Measurements from ENCODE around the gene AGBL4. TPM values are rescaled to one million over a fixed set of nuclear protein-coding genes. Genes with fewer than 3 reads are reported as not detected.

AGBL4 gene
- total RNA-seq, 4 donors from 2014 or later: 0.44 to 1.5 (median 1.2) TPM; not detected in 1

DNA sequence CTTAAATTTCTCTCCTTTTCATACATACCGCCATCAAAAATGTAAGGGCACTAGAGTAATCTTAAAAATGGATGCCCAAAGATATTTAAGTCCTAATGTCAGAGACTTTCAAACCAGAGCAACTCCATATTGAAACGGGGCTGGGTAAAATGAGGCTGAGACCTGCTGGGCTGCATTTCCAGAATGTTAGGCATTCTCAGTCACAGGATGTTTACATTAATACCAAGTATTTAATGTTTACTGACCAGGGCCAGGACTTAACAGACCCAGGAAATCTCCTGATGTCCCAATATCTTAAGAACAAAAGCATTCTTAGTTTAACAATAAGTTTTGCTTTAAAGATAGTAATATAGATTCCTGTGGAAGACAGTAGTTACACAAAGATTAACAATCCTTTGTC, 683.2 kb downstream of the AGBL4 start:
- no peaks in the 10 kb centered on the region for H3K9me3 ChIP-seq
- WGBS, 2 donors: 83 to 88% methylated on average over 2 of the region's 2 CpGs

DNA sequence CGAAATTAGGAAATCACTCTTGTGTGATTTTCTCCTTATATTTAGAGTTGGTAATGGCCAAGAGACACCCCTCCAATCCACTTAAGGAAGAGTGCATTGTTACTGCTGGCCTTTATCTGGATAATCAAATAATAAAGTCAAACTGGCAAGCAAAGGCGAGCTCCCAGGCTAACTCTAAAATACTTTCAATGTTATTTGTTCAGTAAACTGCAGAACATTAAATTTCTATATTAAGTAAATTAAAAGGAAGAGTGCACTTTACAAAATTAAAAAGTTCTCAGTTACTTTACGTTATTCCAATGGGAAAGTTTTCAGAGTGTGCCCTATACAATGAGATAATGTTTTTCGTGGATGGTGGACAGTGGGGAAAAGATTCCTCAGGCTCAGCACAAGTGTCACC, 684.7 kb downstream of the AGBL4 start:
- Histone ChIP-seq H3K4me1 (no peaks in the 10 kb centered on the region), H3K27ac (no peak overlapping the region), H3K9me3 (no peaks in the 10 kb centered on the region), H3K27me3 (no peaks in the 10 kb centered on the region), H3K36me3 (no peaks in the 10 kb centered on the region), H3K4me3 (no peak overlapping the region)
- DNase-seq (ENCODE audit: low spot score in 2 of 2): no peak
- TF ChIP-seq EP300 (IDR thresholded peaks at IDR 0.05) (no peak), POLR2A (IDR thresholded peaks at IDR 0.05) (no peak)
- TF ChIP-seq, protein P1, sequence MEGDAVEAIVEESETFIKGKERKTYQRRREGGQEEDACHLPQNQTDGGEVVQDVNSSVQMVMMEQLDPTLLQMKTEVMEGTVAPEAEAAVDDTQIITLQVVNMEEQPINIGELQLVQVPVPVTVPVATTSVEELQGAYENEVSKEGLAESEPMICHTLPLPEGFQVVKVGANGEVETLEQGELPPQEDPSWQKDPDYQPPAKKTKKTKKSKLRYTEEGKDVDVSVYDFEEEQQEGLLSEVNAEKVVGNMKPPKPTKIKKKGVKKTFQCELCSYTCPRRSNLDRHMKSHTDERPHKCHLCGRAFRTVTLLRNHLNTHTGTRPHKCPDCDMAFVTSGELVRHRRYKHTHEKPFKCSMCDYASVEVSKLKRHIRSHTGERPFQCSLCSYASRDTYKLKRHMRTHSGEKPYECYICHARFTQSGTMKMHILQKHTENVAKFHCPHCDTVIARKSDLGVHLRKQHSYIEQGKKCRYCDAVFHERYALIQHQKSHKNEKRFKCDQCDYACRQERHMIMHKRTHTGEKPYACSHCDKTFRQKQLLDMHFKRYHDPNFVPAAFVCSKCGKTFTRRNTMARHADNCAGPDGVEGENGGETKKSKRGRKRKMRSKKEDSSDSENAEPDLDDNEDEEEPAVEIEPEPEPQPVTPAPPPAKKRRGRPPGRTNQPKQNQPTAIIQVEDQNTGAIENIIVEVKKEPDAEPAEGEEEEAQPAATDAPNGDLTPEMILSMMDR (IDR thresholded peaks at IDR 0.05): no peak
- 84 to 86% methylated on average over 4 of the region's 4 CpGs for WGBS, 2 donors

More for the DNA sequence above, 683.2 kb downstream of the AGBL4 start:
- Histone ChIP-seq H3K36me3 (no peaks in the 10 kb centered on the region), H3K4me3 (no peak overlapping the region), H3K27ac (no peak overlapping the region), H3K27me3 (no peaks in the 10 kb centered on the region), H3K4me1 (no peaks in the 10 kb centered on the region)
- no peak for DNase-seq (ENCODE audit: low spot score in 2 of 2)
- TF ChIP-seq EP300 (IDR thresholded peaks at IDR 0.05): no peak
- no peak for TF ChIP-seq POLR2A (IDR thresholded peaks at IDR 0.05)
- TF ChIP-seq, protein P1 (IDR thresholded peaks at IDR 0.05): no peak

DNA sequence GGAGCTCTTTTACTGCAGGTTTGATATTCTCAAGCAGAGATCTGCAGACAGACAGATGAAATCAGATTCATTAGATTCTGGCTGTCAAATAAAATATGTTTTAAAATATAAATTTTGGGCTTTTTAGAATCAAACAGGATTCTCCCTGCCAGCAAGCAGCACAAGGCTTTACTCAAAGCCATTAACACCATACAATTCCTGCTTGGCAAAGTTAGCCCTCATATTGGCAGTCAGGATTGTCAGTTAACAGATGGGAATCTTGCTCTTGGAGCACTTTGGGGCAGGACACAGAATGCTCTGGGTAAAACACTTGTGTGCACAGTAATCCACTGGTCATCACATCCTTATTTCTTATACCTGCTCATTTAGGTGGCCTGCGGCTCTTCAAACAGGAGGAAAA, 686.5 kb downstream of the AGBL4 start:
- H3K4me3 ChIP-seq: no peak overlapping the region
- 100% methylated on average over 1 of the region's 1 CpG for WGBS, 2 donors
- DNase-seq (ENCODE audit: low spot score in 2 of 2): no peak
- no peak for TF ChIP-seq EP300 (IDR thresholded peaks at IDR 0.05)
- TF ChIP-seq POLR2A (IDR thresholded peaks at IDR 0.05): no peak
- TF ChIP-seq, protein P1 (IDR thresholded peaks at IDR 0.05): no peak
- no peaks in the 10 kb centered on the region for H3K9me3 ChIP-seq
- H3K36me3 ChIP-seq: no peaks in the 10 kb centered on the region
- no peaks in the 10 kb centered on the region for H3K27me3 ChIP-seq
- no peaks in the 10 kb centered on the region for H3K4me1 ChIP-seq
- H3K27ac ChIP-seq: no peak overlapping the region

DNA sequence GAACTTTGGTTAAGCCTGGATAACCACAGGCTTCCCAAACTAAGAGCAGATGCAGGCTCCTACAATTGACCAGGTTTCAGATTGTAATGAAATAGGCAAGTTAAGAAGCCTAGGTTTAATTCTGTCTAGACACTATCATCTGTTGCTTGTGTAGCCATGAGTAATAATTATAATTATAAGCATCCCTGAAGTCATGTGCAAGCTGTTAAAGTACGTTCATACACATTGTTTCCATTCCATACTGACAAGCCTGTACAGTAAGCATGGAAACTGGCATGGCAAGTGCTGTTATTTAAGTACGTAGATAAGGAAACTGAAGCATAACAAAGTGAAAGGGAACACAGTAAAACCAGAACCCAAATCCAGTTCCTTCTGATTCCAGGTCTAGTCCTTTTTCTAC, 689.8 kb downstream of the AGBL4 start:
- H3K4me3 ChIP-seq: no peak overlapping the region
- H3K36me3 ChIP-seq: no peaks in the 10 kb centered on the region
- no peaks in the 10 kb centered on the region for H3K4me1 ChIP-seq
- TF ChIP-seq EP300 (IDR thresholded peaks at IDR 0.05) (no peak), POLR2A (IDR thresholded peaks at IDR 0.05) (no peak)
- TF ChIP-seq, protein P1 (IDR thresholded peaks at IDR 0.05): no peak
- H3K27ac ChIP-seq: no peak overlapping the region
- no peaks in the 10 kb centered on the region for H3K27me3 ChIP-seq
- no peak for DNase-seq (ENCODE audit: low spot score in 2 of 2)
- no peaks in the 10 kb centered on the region for H3K9me3 ChIP-seq
- whole genome bisulfite sequencing, 2 donors: 65 to 69% methylated on average over 2 of the region's 2 CpGs

DNA sequence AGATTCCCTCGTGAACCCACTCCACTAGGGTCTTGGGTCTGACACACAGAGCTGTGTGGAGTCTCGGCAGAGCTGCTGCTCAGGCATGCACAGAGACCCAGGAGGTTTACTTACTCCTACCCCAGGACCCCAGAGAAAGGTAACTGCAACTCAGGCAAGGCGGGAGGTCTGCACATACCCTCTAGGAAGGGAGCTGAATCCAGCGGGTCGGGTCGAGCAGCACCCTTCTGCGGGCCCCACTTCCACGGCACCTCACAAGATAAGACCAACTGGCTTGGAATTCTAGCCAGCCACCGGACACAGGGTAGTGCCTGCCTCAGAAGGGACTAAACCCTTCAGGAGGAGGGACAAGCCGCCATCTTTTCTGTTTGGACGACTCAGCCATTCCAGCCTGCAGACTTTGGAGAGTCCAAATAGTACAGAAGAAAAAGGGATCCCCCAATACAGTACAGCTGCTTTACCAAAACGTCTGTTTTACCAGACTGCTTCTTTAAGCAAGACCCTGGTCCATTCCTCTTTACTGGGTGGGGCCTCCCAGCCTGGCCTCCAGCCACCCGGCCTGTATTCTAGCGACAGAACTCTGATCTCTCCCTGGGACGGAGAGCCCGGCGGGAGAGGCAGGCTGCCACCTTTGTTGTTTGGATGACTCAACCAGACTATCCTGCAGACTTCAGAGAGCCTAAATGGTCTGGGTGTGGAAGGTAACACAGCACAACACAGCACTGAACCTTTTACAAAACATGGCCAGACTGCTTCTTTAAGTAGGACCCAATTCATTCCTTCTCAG, 692.5 kb downstream of the AGBL4 start:
- Histone ChIP-seq H3K27me3 (no peaks in the 10 kb centered on the region), H3K4me3 (no peak overlapping the region), H3K4me1 (no peaks in the 10 kb centered on the region), H3K27ac (no peak overlapping the region), H3K9me3 (no peaks in the 10 kb centered on the region), H3K36me3 (no peaks in the 10 kb centered on the region)
- DNase-seq (ENCODE audit: low spot score in 2 of 2): no peak
- no peak for TF ChIP-seq POLR2A (IDR thresholded peaks at IDR 0.05)
- TF ChIP-seq, protein P1 (IDR thresholded peaks at IDR 0.05): no peak
- no peak for TF ChIP-seq EP300 (IDR thresholded peaks at IDR 0.05)
- WGBS, 2 donors: 88 to 89% methylated on average over 14 to 17 of the region's 17 CpGs
